NCI-H2227 (cell line): Measurements from ENCODE around the gene ROBO3.

ENCODE experiments used
- DNase-seq: peaks from one replicate; lab custom pipeline; 2025; ENCODE audit not compliant: unreplicated experiment; lab: John Stamatoyannopoulos, UW

The ROBO3 gene

DNA sequence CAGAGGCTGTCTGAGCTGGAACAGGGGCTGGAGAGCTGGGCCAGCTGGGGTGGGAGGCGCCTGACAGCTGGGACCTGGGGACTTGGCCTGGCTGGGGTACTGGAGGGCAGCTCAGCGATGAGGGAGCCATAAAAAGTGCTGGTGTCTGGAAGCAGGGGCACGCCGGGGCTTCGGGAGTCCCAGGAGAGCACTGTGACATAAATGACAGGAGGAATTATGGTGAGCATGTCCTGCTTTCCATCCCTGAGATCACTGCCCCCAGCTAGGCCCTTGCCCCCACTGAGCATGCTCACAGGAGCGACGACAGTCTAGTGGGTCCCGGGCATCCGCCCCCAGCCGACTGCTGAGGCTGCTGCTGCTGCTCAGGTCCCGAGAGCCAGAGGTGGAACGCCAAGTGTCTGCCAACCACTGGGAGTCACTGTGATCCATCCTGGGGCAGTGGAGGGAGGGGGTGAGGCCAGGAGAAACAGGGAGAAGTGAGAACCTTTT lies 26.2 kb downstream of the ROBO3 start:
- DNase-seq: no peak

DNA sequence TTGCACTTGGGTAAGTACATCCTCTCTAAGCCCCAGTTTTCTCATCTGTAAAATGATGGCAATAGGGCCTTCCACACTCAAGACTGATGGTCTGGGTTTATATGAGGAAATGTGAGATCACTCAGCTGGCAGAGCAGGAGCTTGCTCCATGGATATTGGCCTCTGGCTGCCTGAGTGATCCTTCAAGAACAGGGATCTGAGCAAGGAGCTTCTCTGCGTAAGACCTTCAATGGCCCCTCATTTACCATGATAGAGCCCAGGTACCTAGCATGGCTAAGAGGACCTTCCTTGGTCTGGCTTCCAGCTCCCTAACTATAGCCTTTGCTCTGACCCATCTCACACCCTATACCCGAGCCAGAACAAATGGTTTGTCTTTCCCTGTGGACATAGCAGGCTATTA lies 26.9 kb downstream of the ROBO3 start:
- no peak for DNase-seq

DNA sequence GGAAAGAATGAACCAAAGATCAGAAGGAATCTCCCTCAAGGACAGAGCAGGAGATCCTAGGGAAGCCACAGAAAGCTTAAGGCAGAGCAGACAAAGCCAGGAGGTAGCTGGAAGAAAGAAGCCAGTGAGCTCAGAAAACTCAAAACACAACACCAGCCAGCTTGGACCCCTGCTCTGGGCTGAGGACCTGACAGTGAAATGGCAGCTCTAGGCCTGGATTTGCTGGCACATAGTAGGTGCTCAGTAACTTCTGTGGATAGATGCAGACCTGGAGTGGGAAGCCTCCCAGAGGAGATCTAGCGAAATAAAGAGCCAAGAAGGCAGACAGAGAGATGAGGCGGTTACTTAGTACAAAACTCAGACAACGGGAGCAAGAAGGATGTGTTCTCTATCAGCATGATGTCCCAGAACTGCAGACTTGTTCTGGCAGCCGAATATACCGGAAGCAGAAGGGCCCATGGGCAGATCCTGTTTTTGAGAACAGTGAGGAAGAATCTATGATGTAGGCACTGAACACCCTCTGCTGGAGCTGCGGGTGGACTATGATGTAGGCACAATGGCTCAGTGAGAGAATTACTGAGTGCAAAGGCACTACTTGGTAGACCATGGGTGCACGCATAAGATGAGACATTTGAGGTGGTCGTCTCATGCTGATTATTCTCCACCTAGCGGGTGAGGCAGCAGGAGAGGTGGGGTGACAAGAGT lies 27.7 kb downstream of the ROBO3 start:
- DNase-seq: no peak

DNA sequence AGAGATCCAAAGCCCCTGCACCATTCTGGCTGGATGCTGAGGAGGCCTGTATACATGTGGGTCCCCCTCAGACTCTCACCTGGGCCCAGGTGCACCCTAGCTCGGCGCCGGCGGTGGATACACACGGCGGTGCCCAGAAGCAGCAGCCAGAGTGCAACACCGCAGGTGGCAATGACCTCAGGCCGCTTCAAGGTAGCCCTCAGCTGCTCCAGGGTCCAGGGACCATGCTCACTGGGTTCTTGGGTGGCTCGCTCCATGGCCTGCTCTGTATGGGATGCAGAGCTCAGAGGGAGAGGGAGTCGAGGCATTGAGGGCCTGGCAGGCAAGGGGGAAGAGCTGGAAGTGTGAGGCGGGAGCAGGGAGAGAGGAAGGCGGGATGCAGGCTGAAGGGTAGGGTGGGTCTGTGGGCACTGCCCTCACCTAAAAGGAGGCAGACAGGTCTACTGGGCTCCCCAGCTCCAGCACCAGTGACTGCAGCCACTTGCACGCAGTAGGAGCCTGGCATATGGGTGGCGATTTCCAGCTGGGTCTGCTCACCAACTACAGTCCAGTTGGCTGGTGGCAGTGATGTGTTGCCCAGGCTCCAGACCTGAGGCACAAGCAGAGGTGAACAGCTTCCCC lies 28.7 kb downstream of the ROBO3 start:
- no peak for DNase-seq

DNA sequence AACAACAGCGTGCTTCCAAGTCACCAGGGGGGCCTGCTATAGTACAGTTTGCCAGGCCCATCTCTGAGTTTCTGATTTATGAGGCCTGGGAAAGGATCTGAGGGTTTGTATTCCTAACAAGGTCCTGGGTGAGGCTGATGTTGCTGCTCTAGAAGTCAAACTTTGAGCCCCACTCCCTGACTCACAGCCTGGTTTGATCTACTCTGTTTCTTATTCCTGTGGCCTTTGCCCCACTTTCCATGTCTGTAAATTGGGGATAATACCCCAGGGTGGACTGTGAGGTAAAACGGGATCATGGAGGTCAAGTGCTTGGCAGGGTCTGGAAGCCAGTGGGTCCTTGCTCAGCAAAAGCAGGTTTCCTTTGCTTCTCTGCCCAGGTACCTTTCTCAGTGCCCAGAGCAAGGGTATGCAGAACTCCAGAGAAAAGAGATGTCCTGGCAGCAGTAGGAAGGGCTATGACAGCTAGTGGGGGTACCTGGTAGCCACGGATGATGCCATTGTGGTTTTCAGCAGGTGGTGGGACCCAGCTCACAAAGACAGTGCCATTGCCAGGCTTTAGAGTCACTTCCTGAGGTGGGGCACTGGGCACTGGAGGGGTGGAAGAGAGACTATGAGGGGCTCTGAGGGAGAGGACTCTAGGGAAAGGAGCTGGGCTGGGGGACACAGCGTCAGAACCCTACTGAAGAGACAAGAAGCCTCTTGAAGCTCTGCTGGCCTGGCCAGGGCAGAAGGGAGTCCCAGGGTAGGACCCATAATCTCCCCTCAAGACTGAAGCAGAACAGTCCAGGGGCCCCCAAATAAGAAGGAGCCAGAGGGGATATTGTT lies 29.6 kb downstream of the ROBO3 start:
- DNase-seq: no peak

DNA sequence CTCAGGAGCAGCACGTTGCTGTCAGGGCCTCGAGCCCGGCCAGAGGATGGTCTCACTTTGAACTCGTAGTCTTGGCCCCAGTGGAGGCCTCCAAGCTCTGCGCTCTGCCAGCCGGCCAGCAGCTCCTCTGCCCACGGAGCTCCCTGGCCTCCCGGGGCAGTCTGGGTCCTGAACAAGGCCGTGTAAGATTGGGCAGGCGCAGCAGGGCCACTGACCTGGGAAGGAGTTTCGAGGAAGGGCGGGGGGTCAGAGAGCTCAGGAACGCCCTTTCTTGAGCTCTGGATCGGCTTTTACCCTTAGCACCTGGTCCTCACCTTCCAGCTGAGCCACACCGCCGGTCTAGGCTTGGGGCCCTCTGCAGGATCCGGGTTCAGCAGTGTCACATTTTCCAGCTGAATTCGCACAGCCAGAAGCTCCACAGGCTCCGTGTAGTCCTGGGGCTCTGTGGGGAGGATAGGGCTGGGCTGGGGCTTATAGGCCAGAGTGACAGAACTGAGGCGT lies 30.3 kb downstream of the ROBO3 start:
- DNase-seq: no peak

DNA sequence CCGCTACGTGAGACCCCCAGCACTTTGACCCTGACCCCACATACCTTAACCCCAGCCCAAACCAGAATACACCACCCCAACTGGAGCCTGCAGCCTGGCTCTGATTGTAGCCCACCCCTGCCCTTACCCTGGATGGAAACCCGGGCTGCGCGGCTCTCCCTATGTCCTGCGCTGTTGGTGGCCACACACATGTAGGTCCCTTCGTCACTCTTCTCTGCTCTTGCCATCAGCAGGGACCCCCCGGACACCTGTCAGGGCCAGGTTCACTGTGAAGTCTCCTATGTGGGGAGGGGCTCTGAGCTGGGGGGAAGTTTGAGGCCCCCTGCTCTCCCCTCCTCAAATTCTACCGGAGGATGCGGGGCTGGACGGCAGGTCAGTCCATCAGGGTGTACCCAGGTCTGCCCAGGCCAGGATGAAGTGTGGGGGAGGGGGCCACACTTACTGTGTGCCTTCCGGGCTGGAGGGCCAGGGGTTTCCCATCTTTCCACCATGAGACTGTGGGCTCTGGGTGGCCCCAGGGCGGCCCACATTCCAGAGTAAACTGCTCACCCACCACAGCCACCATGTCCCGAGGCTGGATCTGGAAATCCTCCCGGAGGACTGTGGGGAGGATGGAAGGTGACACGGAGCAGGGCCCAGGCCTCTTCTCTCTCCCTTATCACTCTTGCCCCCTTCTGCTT lies 31.0 kb downstream of the ROBO3 start:
- DNase-seq: no peak

DNA sequence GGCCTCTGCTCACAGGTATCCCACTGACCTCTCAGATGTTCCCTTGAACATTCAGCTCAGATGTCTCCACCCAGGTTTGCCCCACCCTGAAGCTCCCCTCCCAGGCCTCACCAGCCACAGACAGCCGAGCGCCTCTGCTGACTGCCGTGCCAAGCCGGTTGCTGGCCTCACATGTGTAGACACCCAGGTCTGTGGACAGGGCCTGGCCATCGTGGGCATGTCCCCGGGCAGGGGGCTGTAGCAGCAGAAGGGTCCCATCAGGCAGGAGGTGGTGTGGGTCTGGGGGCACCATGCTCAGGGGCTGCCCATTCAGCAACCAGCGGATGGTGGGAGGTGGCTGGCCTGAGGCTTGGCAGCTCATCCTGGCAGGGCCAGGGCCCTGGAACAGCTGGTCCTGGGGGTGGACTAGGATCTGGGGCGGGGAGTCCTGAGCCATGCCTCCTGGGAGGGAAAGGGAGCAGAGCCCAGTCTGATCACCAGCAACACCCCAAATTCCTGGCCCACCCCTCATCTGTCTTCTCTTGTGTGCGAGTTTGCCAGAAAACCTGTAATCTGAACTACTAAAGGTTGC lies 31.7 kb downstream of the ROBO3 start:
- no peak for DNase-seq

DNA sequence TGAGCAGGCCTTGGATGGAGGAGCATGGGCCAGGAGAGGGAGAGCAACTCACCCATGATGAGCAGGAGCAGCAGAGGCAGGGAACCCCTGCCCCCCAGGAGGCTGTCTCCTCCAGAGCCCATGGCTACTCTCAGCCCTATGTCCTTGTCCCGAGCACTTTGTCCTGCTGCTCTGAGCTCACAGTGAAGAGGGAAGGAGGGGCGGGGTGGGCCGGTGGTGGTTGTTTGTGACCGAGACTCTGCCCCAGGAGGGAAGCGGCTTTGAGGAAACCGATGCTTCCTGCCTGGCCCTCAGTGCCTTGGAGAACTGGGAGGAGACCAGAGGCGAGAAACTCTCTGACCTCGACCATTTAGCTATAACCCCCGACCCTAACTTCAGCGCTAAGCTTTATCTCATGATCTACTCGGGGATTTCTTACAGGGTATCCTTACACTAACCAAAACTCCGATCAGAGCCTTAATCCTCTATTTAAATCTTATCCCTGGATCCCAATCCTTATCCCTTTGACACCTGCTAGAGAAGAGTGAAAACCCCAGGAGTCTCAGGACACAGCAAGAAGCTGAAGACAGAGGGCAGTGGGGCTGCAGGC lies 32.5 kb downstream of the ROBO3 start, which contains the start of gene ROBO4:
ROBO4 (minus strand) TSS at position 192 of the 589 bp plus-strand sequence; CDS start at position 122, 70 bp downstream.
- no peak for DNase-seq

DNA sequence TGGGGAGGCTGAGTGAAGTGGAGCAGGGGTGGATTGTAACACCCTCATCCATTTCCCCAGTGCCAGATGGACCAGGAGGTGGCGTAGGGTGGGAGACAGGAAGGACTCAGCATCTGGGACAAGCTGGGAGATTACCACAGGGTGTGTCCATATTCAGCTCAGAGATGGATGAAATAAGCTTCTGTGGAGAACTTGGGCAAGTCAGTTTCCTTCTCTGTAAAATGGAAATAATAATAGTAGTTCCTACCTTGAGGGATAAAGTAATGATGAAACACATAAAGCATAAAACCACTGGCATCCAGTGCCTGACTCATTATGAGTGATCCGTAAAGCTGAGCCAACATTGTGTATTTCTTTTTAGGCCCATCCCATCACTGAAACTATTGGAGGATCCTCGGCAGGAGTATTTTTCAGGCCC lies 33.0 kb downstream of the ROBO3 start:
- no peak for DNase-seq

DNA sequence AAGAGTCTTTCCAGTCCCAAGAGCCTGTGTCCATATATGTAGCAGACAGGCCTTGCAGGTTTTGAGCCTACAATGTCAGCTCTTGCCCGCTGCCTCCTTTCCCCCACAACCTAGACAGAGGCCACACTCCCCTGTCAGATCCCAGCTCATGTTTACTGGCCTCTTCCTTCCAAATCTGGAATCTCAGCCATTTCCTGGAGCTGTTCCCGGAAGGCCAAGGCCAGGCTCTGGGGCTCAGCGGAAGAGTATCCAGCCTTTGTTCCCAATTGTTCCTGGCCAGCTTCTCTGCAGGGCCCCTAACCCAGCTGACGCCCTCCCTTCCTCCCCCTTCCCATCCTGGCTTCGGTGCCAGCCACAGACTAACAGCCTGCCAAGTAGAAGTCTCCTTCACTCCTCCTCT lies 33.5 kb downstream of the ROBO3 start:
- no peak for DNase-seq

DNA sequence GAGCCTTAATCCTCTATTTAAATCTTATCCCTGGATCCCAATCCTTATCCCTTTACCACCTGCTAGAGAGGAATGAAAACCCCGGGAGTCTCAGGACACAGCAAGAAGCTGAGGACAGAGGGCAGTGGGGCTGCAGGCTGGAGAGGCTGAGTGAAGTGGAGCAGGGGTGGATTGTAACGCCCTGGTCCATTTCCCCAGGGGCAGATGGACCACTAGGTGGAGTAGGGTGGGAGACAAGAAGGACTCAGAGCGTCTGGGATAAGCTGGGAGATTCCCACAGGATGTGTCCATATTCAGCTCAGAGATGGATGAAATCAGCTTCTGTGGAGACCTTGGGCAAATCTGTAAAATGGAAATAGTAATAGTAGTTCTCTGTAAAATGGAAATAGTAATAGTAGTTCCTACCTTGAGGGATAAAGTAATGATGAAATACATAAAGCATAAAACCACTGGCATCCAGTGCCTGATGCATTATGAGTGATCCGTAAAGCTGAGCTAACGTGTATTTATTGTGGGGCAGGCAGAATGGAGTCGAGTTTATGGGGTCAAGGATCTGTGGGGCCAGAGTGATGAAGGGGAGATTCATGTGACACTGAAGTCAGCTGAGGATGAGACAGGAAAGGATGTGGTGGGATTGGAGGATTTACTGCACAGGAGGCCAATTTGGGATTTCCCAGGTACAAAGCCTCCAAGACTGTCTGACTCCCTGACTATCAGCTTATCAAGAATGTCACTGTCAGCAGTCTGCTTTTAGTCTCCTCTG lies 34.3 kb downstream of the ROBO3 start:
- DNase-seq: peak; percentile 1

DNA sequence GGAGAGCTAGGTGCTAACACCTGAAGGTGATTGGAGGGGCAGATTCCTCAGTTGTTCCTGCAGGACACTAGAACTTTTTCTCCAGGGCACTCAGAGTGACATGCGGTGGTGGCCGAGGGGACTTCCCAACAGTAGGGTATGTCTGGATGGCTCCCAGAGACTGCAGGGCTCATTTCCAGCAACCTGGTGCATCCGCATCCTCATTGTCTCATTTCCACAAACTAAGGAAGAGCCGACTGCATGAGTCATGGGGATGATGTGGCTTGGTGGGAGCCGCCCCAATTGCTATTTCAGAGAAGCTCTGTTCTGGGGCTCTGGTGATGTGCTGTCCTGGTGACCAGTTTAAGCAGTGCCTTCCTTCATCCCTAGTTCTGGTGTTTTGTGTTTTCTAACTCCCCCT lies 35.2 kb downstream of the ROBO3 start:
- DNase-seq: no peak

DNA sequence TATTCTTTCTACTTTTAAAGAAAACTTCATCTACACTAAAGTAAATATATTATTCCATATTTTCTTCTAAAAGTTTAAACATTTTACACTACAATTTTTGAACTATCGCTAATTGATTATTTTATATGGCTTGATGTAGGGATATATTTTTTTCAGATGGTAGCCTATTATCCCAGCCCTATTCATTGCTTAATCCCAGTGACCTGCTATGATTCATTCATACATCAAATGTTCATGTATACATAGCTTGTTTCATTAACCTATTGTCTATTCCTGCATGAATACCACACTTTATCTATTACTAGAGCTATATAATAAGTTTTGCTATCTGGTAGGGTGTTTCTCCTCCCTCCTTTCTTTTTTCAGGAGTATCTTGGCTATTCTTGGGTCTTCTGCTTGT lies 37.4 kb downstream of the ROBO3 start:
- no peak for DNase-seq

DNA sequence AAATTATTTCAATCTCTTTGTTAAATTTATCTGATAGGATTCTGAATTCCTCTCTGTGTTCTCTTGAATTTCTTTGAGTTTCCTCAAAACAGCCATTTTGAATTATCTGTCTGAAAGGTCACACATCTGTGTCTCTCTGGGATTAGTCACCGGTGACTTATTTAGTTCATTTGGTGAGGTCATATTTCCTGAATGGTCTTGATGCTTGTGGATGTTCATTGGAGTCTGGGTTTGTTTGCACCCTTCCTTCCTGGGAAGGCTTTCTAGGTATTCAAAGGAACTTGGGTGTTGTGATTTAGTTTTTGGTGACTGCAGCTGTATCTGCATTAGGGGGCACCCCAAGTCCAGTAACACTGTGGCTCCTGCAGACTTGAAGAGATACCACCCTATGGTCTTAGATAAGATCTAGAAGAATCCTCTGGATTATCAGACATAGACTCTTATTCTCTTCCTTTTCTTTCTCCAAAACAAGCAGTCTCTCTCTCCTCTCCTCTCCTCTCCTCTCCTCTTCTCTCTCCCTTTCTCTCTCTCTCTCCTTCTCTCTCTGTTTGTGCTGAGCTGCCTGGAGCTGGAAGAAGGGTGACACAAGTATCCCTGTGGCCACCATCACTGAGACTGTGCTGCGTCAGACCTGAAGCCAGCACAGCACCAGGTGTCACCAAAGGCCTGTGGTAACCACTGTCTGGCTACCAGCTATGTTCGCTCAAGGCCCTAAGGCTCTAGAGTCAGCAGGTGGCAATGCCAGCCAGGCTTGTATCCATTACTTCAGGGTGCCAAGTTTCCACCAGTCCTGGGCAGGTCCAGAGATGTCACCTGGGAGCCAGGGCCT lies 50.5 kb downstream of the ROBO3 start:
- DNase-seq: no peak

DNA sequence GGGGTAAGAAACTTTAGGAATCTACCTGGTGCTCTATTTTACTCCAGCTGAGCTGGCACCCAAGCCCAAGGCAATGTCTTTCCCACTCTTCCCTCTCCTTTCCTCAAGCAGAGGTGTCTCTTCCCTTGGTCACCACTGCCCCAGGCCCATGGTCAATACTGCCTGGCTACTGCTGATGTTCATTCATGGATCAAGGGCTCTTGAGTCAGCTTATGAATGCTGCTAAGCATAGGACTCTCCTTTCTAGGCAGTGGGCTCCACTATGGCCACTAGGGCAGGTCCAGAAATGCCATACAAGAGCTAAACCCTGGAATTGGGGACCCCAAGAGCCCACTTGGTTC lies 51.1 kb downstream of the ROBO3 start:
- DNase-seq: no peak

DNA sequence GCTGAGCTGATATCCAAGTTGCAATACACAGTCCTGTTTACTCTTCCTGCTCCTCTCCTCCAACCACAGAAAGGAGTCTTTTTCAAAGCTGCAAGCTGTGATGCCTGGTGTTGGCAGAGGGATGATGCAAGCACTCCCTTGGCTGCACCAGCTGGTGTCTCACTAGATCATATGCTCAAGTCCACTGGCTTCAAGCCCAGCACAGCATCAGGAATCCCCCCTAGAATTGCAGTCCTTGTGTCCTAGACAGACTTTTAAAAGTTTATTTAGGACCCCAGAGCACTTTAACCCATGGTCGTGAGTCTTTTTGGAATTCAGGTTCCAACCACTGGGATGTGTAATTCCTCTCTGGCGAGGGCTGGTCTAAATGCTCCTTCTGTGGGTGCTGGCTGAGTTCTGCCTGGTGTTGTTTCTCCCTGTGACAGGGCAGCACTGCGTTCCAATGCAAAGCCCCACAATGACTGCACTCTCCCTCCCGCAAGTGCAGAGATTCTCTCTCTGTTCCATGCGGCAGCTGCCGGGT lies 51.9 kb downstream of the ROBO3 start:
- no peak for DNase-seq

DNA sequence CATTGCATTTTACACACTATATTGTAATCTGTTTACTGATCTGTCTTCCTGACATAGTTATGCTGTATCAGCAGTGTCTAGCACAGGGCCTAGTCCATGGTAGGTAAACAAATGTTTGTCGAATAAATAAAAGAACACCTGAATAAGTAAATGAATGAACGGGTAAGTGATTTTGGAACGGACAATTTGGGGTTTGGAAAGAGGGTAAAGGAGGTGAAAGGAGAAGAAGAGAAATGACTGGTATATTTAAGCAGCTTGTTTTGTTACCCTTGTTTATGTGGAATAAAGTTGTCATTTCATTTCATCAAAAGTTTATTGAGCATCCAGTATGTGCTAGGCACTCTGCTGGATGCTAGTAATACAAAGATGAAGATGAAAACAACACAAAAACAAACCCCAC lies 53.7 kb downstream of the ROBO3 start, which contains the start of gene HEPN1:
HEPN1 (plus strand) TSS at position 301 of the 400 bp plus-strand sequence.
- DNase-seq: no peak

DNA sequence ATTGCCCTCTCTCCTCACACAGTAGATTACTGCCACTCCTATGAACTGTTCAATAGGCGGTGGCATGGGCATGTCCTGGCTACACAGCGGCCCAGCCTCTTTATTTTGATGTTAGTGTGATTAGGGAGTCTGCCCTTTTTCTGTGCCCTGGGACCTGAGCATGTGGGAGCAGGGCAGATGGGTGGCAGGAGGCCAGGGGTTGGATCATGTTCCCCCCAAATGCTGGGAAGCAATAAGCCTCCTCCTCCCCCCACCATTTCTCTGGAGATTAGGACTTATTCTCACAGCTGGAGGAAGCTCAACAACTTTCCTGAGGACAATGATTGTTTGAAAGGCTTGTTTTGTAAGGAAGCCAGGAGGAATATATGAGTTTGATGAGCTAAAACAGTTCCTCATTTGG lies 54.7 kb downstream of the ROBO3 start:
- no peak for DNase-seq
